Activated CD4-positive, alpha-beta memory T cell treated with anti-CD3 and anti-CD28 coated beads for 36 hours (primary cell): ENCODE results near the gene C1orf53. TPM values are rescaled to one million over a fixed set of nuclear protein-coding genes. Genes with fewer than 3 reads are reported as not detected.

Experiments used
- CTCF ChIA-PET: fragments of 350-600 bp; sonication (Branson Sonifier 250); formaldehyde crosslinking; loops from one replicate; lab custom pipeline; 2021; ENCODE audit warnings: antibody characterized with exemption, inconsistent platforms; lab: Charles Lee
- POLR2A ChIA-PET: fragments of 350-600 bp; sonication (Branson Sonifier 250); formaldehyde crosslinking; loops from one replicate; lab custom pipeline; 2021; ENCODE audit warnings: antibody characterized with exemption; lab: Charles Lee
- DNase-seq: peaks from one replicate; pipeline ENCODE4 v3.0.0-alpha.2; 2020
- H3K27ac Mint-ChIP-seq: one replicate; pipeline ENCODE4 v1.8.0; 2021; ENCODE audit warnings: mixed read lengths
- H3K27me3 Mint-ChIP-seq: one replicate; pipeline ENCODE4 v1.8.0; 2021; ENCODE audit warnings: mixed read lengths
- H3K36me3 Mint-ChIP-seq: one replicate; pipeline ENCODE4 v1.8.0; 2021; ENCODE audit warnings: mixed read lengths
- H3K4me1 Mint-ChIP-seq: one replicate; pipeline ENCODE4 v1.8.0; 2021; ENCODE audit warnings: low read depth, mixed read lengths
- H3K4me3 Mint-ChIP-seq: one replicate; pipeline ENCODE4 v1.8.0; 2021; ENCODE audit warnings: mild to moderate bottlenecking, mixed read lengths
- H3K9me3 Mint-ChIP-seq: one replicate; pipeline ENCODE4 v1.8.0; 2021; ENCODE audit warnings: mixed read lengths
- intact Hi-C: fragments of 100-400 bp; cut with micrococcal nuclease; formaldehyde crosslinking; loops from one replicate; pipeline ENCODE4 v1.15.1; 2023
- total RNA-seq, 2 experiments: library from RNA; stranded (reverse); gene quantifications; one replicate each; pipeline ENCODE4 v1.2.3, GENCODE V29; 2021

The C1orf53 gene
- total RNA-seq, 2 experiments from 2014 or later, result 0.40 to 0.58 TPM

DNA sequence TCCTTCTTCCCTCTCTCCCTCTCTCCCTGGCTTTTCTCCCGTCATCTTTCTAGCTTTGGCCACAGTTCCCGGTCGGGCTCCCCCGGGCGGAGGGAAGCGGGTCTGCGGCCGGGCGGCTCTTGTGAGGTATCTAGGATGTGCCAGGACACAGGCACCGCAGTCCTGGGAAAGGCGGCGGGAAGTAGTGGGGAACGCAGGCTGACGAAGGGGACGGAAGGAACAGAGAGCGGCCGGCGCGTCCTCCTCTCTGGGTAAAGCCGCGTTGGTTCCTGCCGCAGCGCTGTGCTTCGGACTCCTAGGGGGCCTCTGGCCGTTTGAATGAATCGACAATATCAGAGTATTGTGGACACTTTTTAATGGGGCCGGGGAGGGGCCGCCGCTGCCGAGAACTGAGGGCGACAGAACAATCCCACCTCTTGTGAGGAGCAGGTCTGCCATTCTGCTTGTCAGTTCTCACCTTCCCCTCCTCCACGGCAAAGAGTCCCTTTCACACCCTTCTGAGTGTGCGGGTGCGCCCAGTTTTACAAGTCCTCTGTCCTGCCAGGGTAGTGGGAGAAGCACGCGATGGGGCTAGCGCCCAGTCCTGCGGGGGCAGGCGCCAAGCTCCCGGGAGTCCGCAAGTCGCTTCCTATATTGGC, 13.6 kb downstream of the C1orf53 start:
- Mint-ChIP-seq H3K36me3 (no peaks in the 10 kb centered on the region), H3K4me3 (peak overlapping the region; percentile 49), H3K27ac (no peak overlapping the region), H3K27me3 (peaks cover 92% of the 10 kb centered on the region), H3K9me3 (no peaks in the 10 kb centered on the region), H3K4me1 (peaks cover 77% of the 10 kb centered on the region)
- POLR2A ChIA-PET, result interaction anchor here (1.2 kb wide), 1 partner anchor 13 kb away, joined by 5 read pairs; the partner anchor contains the start of gene C1orf53
- CTCF ChIA-PET, result interaction anchor here (1.1 to 4.0 kb wide), 4 partner anchors 8 to 396 kb away, joined by 3 to 22 read pairs (median 5); no protein-coding TSS in a partner anchor
- no peak for DNase-seq
- intact Hi-C loops, result loop anchor here (1.0 to 5.0 kb wide), 3 partner anchors 13 to 546 kb away; partner anchors contain the start of gene NEK7

DNA sequence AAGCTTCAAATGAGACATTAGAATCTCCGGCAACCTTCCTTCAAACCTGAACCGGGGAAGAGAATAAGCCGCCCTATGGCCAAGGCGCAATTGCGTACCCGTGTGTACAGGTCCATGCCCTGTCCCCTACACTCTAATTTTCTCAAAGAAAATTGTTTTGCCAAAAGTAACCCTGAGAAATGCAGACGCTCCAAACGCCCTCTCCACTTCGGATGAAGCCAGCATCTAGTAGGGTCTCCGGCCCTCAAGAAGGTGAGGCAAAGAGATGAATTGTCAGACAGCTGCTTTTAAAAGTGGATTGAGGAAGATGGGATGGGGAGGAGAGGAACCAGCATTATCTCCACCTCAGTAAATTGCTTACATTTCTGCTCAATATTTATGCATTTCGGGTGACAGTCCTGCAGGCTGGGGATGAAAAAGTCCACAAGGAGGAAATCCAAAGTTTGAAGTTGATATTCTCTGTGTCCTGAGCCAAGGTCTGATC, 14.1 kb downstream of the C1orf53 start:
- Mint-ChIP-seq H3K4me3 (peak overlapping the region; percentile 49), H3K36me3 (no peaks in the 10 kb centered on the region), H3K9me3 (no peaks in the 10 kb centered on the region), H3K27me3 (peaks cover 93% of the 10 kb centered on the region), H3K27ac (no peak overlapping the region), H3K4me1 (peaks cover 76% of the 10 kb centered on the region)
- ChIA-PET POLR2A (interaction anchor here (1.2 kb wide), 1 partner anchor 14 kb away, joined by 5 read pairs; the partner anchor contains the start of gene C1orf53), CTCF (interaction anchor here (1.0 to 2.1 kb wide), 5 partner anchors 9 to 396 kb away, joined by 3 to 5 read pairs (median 3); partner anchors contain the start of gene C1orf53)
- no peak for DNase-seq
- intact Hi-C loops, result loop anchor here (1.0 to 5.0 kb wide), 3 partner anchors 13 to 546 kb away; partner anchors contain the start of gene NEK7

DNA sequence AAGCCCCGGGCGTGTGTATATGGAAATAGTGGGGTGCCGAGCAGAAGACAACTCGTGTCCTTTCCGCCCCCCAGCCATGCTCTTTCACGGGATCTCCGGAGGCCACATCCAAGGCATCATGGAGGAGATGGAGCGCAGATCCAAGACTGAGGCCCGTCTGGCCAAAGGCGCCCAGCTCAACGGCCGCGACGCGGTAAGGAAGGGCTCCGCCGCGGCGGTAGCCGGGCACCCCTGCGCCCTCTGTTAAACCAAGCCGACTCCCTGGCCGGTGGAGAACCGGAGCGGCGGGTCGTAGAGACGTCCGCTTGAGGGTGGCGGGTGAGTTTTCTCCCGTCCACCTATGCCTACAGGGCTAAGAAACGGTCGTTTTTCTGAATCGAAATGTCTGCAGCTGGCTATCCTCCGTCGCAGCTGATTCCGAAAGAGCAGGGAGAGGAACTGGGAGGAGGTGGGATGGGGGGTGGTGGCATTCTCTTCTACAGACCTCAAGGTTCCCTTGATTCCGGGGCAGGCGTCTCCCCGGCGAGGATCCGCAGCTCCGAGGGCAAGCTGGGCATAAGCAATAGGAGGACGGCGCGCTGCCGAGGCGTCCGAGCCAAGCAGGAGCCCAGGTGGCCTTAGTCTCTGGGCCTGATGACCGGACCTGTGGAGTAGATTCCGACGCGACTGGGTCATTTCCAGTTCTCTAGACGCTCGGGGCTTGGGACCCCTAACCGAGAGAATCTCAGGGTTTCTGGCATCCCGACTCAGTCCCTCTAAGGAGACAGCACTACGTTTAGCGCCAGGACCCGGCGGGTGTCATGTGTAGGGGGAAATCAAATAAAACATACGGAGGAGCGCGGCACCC, 15.6 kb downstream of the C1orf53 start:
- H3K4me1 Mint-ChIP-seq, result peaks cover 62% of the 10 kb centered on the region
- no peak overlapping the region for H3K27ac Mint-ChIP-seq
- CTCF ChIA-PET, result interaction anchor here (0.9 to 2.2 kb wide), 6 partner anchors 17 to 396 kb away, joined by 3 to 6 read pairs (median 3); no protein-coding TSS in a partner anchor
- peak; percentile 28 for DNase-seq
- intact Hi-C loops, result loop anchor here (1.0 to 5.0 kb wide), 3 partner anchors 9 to 544 kb away; partner anchors contain the start of gene NEK7
- peak overlapping the region; percentile 53 for H3K4me3 Mint-ChIP-seq
- H3K36me3 Mint-ChIP-seq, result no peaks in the 10 kb centered on the region
- POLR2A ChIA-PET, result interaction anchor here (0.6 to 1.9 kb wide), 3 partner anchors 11 to 18 kb away, joined by 3 to 6 read pairs (median 3); partner anchors contain the start of gene C1orf53
- H3K27me3 Mint-ChIP-seq, result peaks cover 91% of the 10 kb centered on the region
- H3K9me3 Mint-ChIP-seq, result no peaks in the 10 kb centered on the region

DNA sequence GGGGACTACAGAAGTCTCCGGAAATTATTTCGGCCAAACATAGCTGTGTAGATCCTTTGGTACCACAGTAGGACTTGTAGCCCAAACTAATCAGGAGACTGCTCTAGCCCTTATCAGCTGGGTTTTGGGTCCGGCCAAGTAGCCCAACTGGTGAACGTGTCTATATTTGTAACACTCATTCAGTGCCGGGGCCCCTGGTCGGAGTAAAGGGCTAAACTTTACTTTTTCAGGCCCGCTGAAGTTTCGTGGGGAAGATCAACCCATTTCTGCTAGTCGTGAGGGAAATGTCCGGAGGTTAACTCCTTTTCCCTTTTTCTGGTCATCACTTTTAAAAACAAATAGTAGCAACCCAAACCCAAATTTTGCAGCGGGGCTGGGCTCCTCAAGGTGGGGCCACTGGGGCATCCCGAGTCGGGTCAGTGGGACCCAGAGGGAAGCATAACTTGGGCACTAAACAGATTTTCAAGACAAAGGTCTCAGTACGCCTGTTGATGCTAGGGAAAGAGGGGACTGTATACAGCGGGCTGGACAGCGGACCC, 16.4 kb downstream of the C1orf53 start:
- Mint-ChIP-seq H3K4me3 (no peak overlapping the region), H3K27me3 (peaks cover 85% of the 10 kb centered on the region), H3K4me1 (peaks cover 57% of the 10 kb centered on the region), H3K36me3 (no peaks in the 10 kb centered on the region), H3K9me3 (no peaks in the 10 kb centered on the region), H3K27ac (no peak overlapping the region)
- DNase-seq, result no peak
- ChIA-PET CTCF (interaction anchor here (1.1 to 2.2 kb wide), 5 partner anchors 9 to 396 kb away, joined by 3 to 6 read pairs (median 3); no protein-coding TSS in a partner anchor), POLR2A (interaction anchor here (0.9 to 1.9 kb wide), 2 partner anchors 12 to 16 kb away, joined by 3 to 6 read pairs; partner anchors contain the start of gene C1orf53)
- intact Hi-C loops, result loop anchor here (1.0 to 5.0 kb wide), 3 partner anchors 10 to 543 kb away; partner anchors contain the start of gene NEK7

DNA sequence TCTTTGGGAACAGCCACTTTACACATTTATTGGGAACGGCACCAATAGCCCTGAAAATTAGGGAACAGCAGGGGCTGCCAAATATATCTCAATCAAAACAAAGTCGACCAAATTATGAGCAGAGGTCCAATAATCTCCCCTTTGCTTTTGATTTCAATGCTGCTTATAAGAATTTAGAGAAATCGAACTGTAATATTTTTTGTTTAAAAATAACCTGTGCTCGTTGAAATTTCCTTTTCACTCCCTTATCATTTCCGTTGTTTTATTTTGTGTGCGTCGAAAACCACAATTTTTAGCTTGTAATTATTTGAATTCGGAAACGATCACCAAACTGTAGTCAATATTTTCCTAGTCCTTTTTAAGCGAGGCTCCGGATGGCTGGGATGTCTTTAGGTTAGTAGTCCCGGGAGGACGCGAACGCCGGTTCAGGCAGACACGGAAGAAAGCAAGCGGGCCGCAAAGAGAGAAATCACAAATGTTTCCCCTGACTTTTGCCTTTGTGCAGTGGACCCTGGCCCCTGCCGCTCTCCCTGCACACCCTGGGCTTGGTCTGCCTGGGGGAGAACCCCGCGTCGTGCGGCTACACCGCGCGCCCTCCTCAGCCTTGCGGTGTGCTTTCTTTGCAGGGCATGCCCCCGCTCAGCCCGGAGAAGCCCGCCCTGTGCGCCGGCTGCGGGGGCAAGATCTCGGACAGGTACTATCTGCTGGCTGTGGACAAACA, 17.1 kb downstream of the C1orf53 start:
- ChIA-PET POLR2A (interaction anchor here (1.8 to 1.9 kb wide), 2 partner anchors 17 kb away, joined by 4 to 6 read pairs; partner anchors contain the start of gene C1orf53), CTCF (interaction anchor here (1.4 to 2.2 kb wide), 4 partner anchors 9 to 397 kb away, joined by 3 to 6 read pairs (median 3); no protein-coding TSS in a partner anchor)
- peak; percentile 30 for DNase-seq
- H3K27me3 Mint-ChIP-seq, result peaks cover 80% of the 10 kb centered on the region
- peak overlapping the region; percentile 57 for H3K4me3 Mint-ChIP-seq
- peaks cover 54% of the 10 kb centered on the region for H3K4me1 Mint-ChIP-seq
- H3K27ac Mint-ChIP-seq, result no peak overlapping the region
- H3K9me3 Mint-ChIP-seq, result no peaks in the 10 kb centered on the region
- H3K36me3 Mint-ChIP-seq, result no peaks in the 10 kb centered on the region
- intact Hi-C loops, result loop anchor here (1.0 to 10.0 kb wide), 5 partner anchors 238 to 595 kb away; partner anchors contain the start of gene NEK7

DNA sequence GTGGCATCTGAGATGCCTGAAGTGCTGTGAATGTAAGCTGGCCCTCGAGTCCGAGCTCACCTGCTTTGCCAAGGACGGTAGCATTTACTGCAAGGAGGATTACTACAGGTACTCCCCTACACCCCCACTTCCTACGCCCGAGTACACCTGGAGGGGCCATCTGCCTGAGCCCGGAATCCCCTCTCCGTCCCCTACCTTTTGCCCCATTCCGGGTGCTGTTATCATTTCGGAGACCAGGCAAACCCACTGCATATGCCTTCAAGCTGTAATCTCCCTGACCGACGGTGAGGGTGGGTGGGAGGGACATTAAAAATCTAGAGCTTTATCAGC, 17.6 kb downstream of the C1orf53 start:
- no peaks in the 10 kb centered on the region for H3K36me3 Mint-ChIP-seq
- CTCF ChIA-PET, result interaction anchor here (1.4 to 1.5 kb wide), 2 partner anchors 10 to 12 kb away, joined by 3 read pairs; no protein-coding TSS in a partner anchor
- no peak overlapping the region for H3K27ac Mint-ChIP-seq
- DNase-seq, result no peak
- intact Hi-C loops, result loop anchor here (1.0 to 10.0 kb wide), 3 partner anchors 301 to 595 kb away; no protein-coding TSS in a partner anchor
- peaks cover 78% of the 10 kb centered on the region for H3K27me3 Mint-ChIP-seq
- POLR2A ChIA-PET, result interaction anchor here (1.8 kb wide), 1 partner anchor 18 kb away, joined by 4 read pairs; the partner anchor contains the start of gene C1orf53
- no peaks in the 10 kb centered on the region for H3K9me3 Mint-ChIP-seq
- peaks cover 54% of the 10 kb centered on the region for H3K4me1 Mint-ChIP-seq
- peak overlapping the region; percentile 57 for H3K4me3 Mint-ChIP-seq

DNA sequence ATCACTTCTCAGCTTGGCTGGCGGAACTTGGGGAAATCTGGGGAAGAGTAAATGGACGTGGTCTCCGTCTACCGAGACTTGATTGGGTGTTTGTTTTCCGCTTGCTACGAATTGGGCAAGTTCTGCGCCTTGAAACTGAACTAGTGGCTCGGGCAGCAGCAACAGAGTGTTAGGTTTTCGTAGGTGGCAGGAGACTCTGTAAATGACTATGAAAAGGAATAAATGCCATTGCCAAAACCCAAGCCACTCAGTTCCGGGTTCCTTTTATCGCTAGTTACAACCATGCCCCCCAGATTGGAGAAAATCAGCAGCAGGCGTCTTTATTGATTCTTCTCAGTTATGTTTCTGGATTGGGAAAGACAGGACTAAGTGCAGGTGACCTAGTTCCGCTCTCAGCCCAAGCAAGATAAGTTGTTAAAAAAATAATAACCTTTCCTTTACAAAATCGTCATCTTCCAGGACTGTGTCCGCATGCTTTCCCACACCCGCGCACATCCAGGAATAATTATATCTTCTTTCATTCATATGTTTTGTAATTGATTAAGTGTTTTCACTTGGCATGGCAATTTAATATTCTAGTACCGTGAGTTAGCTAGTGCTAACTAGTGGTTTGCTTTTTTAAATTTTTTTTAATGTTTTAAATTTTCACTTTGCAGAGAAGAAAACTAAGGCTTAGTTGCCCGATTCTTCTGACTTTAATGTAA, 18.1 kb downstream of the C1orf53 start:
- intact Hi-C loops, result loop anchor here (1.0 to 10.0 kb wide), 3 partner anchors 301 to 596 kb away; no protein-coding TSS in a partner anchor
- peaks cover 77% of the 10 kb centered on the region for H3K27me3 Mint-ChIP-seq
- H3K4me1 Mint-ChIP-seq, result peaks cover 52% of the 10 kb centered on the region
- CTCF ChIA-PET, result interaction anchor here (1.4 to 1.5 kb wide), 2 partner anchors 10 to 13 kb away, joined by 3 read pairs; no protein-coding TSS in a partner anchor
- no peaks in the 10 kb centered on the region for H3K36me3 Mint-ChIP-seq
- peak overlapping the region; percentile 23 for H3K4me3 Mint-ChIP-seq
- no peak overlapping the region for H3K27ac Mint-ChIP-seq
- H3K9me3 Mint-ChIP-seq, result no peaks in the 10 kb centered on the region
- peak; percentile 31 for DNase-seq
- POLR2A ChIA-PET, result interaction anchor here (1.8 kb wide), 1 partner anchor 18 kb away, joined by 4 read pairs; the partner anchor contains the start of gene C1orf53

DNA sequence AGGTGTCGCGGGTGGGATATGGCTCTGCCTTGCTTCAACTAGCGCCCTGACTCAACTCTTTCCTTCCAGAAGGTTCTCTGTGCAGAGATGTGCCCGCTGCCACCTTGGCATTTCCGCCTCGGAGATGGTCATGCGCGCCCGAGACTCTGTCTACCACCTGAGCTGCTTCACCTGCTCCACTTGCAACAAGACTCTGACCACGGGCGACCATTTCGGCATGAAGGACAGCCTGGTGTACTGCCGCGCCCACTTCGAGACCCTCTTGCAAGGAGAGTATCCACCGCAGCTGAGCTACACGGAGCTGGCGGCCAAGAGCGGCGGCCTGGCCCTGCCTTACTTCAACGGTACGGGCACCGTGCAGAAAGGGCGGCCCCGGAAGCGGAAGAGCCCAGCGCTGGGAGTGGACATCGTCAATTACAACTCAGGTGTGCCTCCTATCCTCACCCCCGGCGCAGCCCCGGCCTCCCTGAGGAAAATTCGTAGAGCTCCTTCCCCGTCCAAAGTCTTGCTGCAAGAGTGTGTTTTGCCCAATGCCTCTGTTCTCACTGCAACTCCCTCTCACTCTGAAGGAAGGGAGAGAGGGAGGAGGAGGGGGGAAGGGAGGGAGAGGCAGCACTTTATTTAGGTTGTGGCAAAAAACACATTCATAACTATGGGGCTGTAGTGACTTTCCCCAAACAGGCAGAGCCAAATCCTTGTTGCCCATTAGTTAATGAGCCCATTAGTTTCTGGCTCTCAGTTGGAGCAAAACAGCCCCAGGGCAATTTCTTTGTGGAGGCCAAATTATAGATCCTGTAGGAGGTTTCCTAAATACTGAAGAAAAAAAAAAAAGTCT, 19.0 kb downstream of the C1orf53 start:
- POLR2A ChIA-PET, result interaction anchor here (1.8 kb wide), 1 partner anchor 19 kb away, joined by 4 read pairs; the partner anchor contains the start of gene C1orf53
- Mint-ChIP-seq H3K36me3 (no peaks in the 10 kb centered on the region), H3K27me3 (peaks cover 73% of the 10 kb centered on the region), H3K9me3 (no peaks in the 10 kb centered on the region), H3K4me1 (peaks cover 44% of the 10 kb centered on the region), H3K4me3 (peak overlapping the region; percentile 16), H3K27ac (no peak overlapping the region)
- DNase-seq, result no peak
- intact Hi-C loops, result loop anchor here (5.0 to 10.0 kb wide), 2 partner anchors 431 to 597 kb away; no protein-coding TSS in a partner anchor
- CTCF ChIA-PET, result no interaction called here

DNA sequence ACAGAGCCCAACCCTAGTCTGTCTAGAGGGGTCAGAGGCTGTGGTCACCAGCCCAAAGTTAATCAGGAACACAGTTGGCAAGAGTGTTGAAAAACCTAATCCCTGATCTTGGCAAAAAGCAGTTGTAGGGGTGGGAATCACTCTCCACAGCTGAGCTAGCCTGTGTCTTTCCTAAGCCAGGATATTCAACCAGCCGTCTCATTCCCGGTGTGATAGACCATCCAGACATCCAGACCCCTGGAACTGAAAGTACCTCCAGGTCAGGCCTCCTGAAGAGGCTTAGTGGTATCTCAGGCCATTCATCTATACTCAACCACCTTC, 19.6 kb downstream of the C1orf53 start:
- Mint-ChIP-seq H3K4me1 (peaks cover 38% of the 10 kb centered on the region), H3K9me3 (no peaks in the 10 kb centered on the region), H3K27ac (no peak overlapping the region), H3K4me3 (no peak overlapping the region), H3K36me3 (no peaks in the 10 kb centered on the region), H3K27me3 (peaks cover 67% of the 10 kb centered on the region)
- ChIA-PET CTCF (interaction anchor here (0.6 to 1.3 kb wide), 2 partner anchors 19 to 81 kb away, joined by 3 read pairs; partner anchors contain the start of gene C1orf53), POLR2A (no interaction called here)
- intact Hi-C loops, result loop anchor here (5.0 to 10.0 kb wide), 2 partner anchors 430 to 597 kb away; no protein-coding TSS in a partner anchor
- DNase-seq, result no peak
